Testis (tissue), 3 donors: ENCODE results near the gene TFB1M. TPM values are rescaled to one million over a fixed set of nuclear protein-coding genes. Genes with fewer than 3 reads are reported as not detected.
"Not testable (repeated sequence)": the region's sequence is repeated elsewhere in the genome, so short reads cannot be mapped to it uniquely, and the experiment has no call there.

ENCODE experiments used
- DNase-seq: peaks from one replicate; pipeline ENCODE4 v3.0.0-alpha.2; 2019
- H3K27ac ChIP-seq, 2 donors: fragments of 200-600 bp; sonication (generic); one replicate each; pipeline ENCODE4 v1.5.1; 2019
- H3K27me3 ChIP-seq: fragments of 200-600 bp; sonication (generic); one replicate; pipeline ENCODE4 v1.5.1; 2019
- H3K36me3 ChIP-seq: fragments of 200-600 bp; sonication (generic); one replicate; pipeline ENCODE4 v1.5.1; 2017; ENCODE audit warnings: low read depth; ENCODE audit errors: missing control alignments
- H3K4me1 ChIP-seq: fragments of 200-600 bp; sonication (generic); one replicate; pipeline ENCODE4 v1.5.1; 2019
- H3K4me3 ChIP-seq, 2 donors: fragments of 200-600 bp; sonication (generic); one replicate each; pipeline ENCODE4 v1.5.1; 2017 to 2019
- H3K9me3 ChIP-seq: fragments of 200-600 bp; sonication (generic); one replicate; pipeline ENCODE4 v1.5.1; 2017
- CTCF ChIP-seq, 3 experiments: fragments of 450-650 bp in 2 of 3; fragments of 200-600 bp in 1 of 3; sonication (generic) in 1 of 3; IDR thresholded peaks; one replicate each; pipeline ENCODE4 v1.5.1; 2016 to 2019; ENCODE audit warnings: antibody characterized with exemption in 3 of 3, mild to moderate bottlenecking in 2 of 3, moderate library complexity in 1 of 3
- POLR2A ChIP-seq: fragments of 450-650 bp; IDR thresholded peaks from one replicate; pipeline ENCODE4 v1.6.1; 2017; ENCODE audit warnings: antibody characterized with exemption, mild to moderate bottlenecking, moderate library complexity
- WGBS, 2 donors: methylation state at CpG; one replicate each; pipeline ENCODE4 v1.1.5; 2018; 5-methylcytosine and 5-hydroxymethylcytosine counted together
- intact Hi-C: fragments of 100-400 bp; cut with DNase I; formaldehyde crosslinking; loops from one replicate; pipeline ENCODE4 v1.15.1; 2023; ENCODE audit warnings: low total_unique reads
- polyA plus RNA-seq: library from polyadenylated mRNA; stranded (reverse); fragments of 350-450 nt; fragmentation: Illumina TruSeq; extraction: RNeasy Lipid Tissue Mini Kit (QIAGEN cat#74804); gene quantifications from one replicate; pipeline ENCODE4 v1.2.3, GENCODE V29; 2014; ENCODE audit warnings: low read depth, low replicate concordance; ENCODE audit not compliant: insufficient read depth
- total RNA-seq, 2 donors: library from RNA; depleted of rRNA; stranded (reverse); fragments of >200 nt; gene quantifications; one replicate each; pipeline ENCODE4 v1.2.3, GENCODE V29; 2016

The TFB1M gene
- total and polyA plus RNA-seq, 3 donors from 2014 or later = 32.2 to 47.1 (median 36.1) TPM

GRCh38 chr6:155335265-155335664 is 21.0 kb upstream of the TFB1M start:
- 93 to 94% methylated on average over 1 of the region's 1 CpG for WGBS, 2 donors
- no peak for DNase-seq
- TF ChIP-seq POLR2A (no peak), CTCF (IDR thresholded peaks at IDR 0.05) (no peak)
- Histone ChIP-seq H3K36me3 (no peaks in the 10 kb centered on the region), H3K4me3 (no peak overlapping the region), H3K4me1 (no peaks in the 10 kb centered on the region), H3K27ac (no peak overlapping the region), H3K9me3 (no peaks in the 10 kb centered on the region), H3K27me3 (no peaks in the 10 kb centered on the region)
- intact Hi-C loops = no loop called here

- H3K4me1 ChIP-seq, H3K9me3 ChIP-seq, DNase-seq, H3K27ac ChIP-seq, H3K4me3 ChIP-seq, intact Hi-C loops, H3K27me3 ChIP-seq, H3K36me3 ChIP-seq: not testable (repeated sequence)
- 94 to 97% methylated on average over 7 of the region's 7 CpGs for WGBS, 2 donors
Observed at GRCh38 chr6:155334073-155334472, 19.8 kb upstream of the TFB1M start.

- no peak overlapping the region for H3K4me3 ChIP-seq
- no peaks in the 10 kb centered on the region for H3K4me1 ChIP-seq
- no peak for DNase-seq
- H3K27ac ChIP-seq = no peak overlapping the region
- H3K27me3 ChIP-seq = no peaks in the 10 kb centered on the region
- intact Hi-C loops = no loop called here
- H3K36me3 ChIP-seq = no peaks in the 10 kb centered on the region
- no peaks in the 10 kb centered on the region for H3K9me3 ChIP-seq
- 74 to 80% methylated on average over 5 of the region's 5 CpGs for WGBS, 2 donors
- TF ChIP-seq POLR2A (no peak), CTCF (IDR thresholded peaks at IDR 0.05) (no peak)
Observed at GRCh38 chr6:155333414-155333813, 19.1 kb upstream of the TFB1M start.

- no peaks in the 10 kb centered on the region for H3K36me3 ChIP-seq
- H3K27me3 ChIP-seq = no peaks in the 10 kb centered on the region
- no peaks in the 10 kb centered on the region for H3K4me1 ChIP-seq
- 94 to 96% methylated on average over 6 of the region's 6 CpGs for WGBS, 2 donors
- no peaks in the 10 kb centered on the region for H3K9me3 ChIP-seq
- no peak overlapping the region for H3K4me3 ChIP-seq
- no peak overlapping the region for H3K27ac ChIP-seq
- no peak for DNase-seq
- intact Hi-C loops = no loop called here
- TF ChIP-seq CTCF (IDR thresholded peaks at IDR 0.05) = no peak
- no peak for TF ChIP-seq POLR2A
Observed at GRCh38 chr6:155330922-155331321, 16.6 kb upstream of the TFB1M start.

GRCh38 chr6:155330133-155330734 is 15.9 kb upstream of the TFB1M start:
- 76 to 81% methylated on average over 6 of the region's 6 CpGs for WGBS, 2 donors
- Histone ChIP-seq H3K27me3 (no peaks in the 10 kb centered on the region), H3K27ac (no peak overlapping the region), H3K4me3 (no peak overlapping the region), H3K4me1 (no peaks in the 10 kb centered on the region), H3K9me3 (no peaks in the 10 kb centered on the region), H3K36me3 (no peaks in the 10 kb centered on the region)
- no peak for DNase-seq
- intact Hi-C loops = no loop called here
- TF ChIP-seq POLR2A = no peak
- no peak for TF ChIP-seq CTCF (IDR thresholded peaks at IDR 0.05)
